ENCODE results near the gene THAP8.

Gene THAP8

GRCh38 chr19:35988824-35989223 is 65.3 kb downstream of the THAP8 start:
- H2AFZ ChIP-seq = no peak overlapping the region
- H3K4me2 ChIP-seq (ENCODE audit: low read length) = no peak overlapping the region
- no peak overlapping the region for H3K9ac ChIP-seq
- H3K36me3 ChIP-seq (ENCODE audit: control insufficient read depth, insufficient read depth, low read length) = no peaks in the 10 kb centered on the region
- H3K79me2 ChIP-seq = no peaks in the 10 kb centered on the region
- H3K27ac ChIP-seq = no peak overlapping the region
- H3K4me1 ChIP-seq = no peaks in the 10 kb centered on the region
- no peaks in the 10 kb centered on the region for H3K9me3 ChIP-seq (ENCODE audit: control insufficient read depth, low read length)
- H3K27me3 ChIP-seq (ENCODE audit: control insufficient read depth, insufficient read depth, low read length) = no peaks in the 10 kb centered on the region
- TF ChIP-seq, protein P1, sequence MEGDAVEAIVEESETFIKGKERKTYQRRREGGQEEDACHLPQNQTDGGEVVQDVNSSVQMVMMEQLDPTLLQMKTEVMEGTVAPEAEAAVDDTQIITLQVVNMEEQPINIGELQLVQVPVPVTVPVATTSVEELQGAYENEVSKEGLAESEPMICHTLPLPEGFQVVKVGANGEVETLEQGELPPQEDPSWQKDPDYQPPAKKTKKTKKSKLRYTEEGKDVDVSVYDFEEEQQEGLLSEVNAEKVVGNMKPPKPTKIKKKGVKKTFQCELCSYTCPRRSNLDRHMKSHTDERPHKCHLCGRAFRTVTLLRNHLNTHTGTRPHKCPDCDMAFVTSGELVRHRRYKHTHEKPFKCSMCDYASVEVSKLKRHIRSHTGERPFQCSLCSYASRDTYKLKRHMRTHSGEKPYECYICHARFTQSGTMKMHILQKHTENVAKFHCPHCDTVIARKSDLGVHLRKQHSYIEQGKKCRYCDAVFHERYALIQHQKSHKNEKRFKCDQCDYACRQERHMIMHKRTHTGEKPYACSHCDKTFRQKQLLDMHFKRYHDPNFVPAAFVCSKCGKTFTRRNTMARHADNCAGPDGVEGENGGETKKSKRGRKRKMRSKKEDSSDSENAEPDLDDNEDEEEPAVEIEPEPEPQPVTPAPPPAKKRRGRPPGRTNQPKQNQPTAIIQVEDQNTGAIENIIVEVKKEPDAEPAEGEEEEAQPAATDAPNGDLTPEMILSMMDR (IDR thresholded peaks at IDR 0.05) = no peak
- no peak overlapping the region for H3K4me3 ChIP-seq (ENCODE audit: low read depth, low read length)

- Histone ChIP-seq H3K27me3 (ENCODE audit: control insufficient read depth, insufficient read depth, low read length) (no peaks in the 10 kb centered on the region), H3K4me3 (ENCODE audit: low read depth, low read length) (no peak overlapping the region), H3K9me3 (ENCODE audit: control insufficient read depth, low read length) (no peaks in the 10 kb centered on the region), H3K4me1 (no peaks in the 10 kb centered on the region), H2AFZ (peak overlapping the region; percentile 76), H3K27ac (no peak overlapping the region), H3K36me3 (ENCODE audit: control insufficient read depth, insufficient read depth, low read length) (no peaks in the 10 kb centered on the region), H3K9ac (no peak overlapping the region), H3K4me2 (ENCODE audit: low read length) (no peak overlapping the region), H3K79me2 (no peaks in the 10 kb centered on the region)
- TF ChIP-seq, protein P1 (IDR thresholded peaks at IDR 0.05) = no peak
These were observed 66.6 kb downstream of the THAP8 start for GRCh38 chr19:35987571-35987896.

DNA sequence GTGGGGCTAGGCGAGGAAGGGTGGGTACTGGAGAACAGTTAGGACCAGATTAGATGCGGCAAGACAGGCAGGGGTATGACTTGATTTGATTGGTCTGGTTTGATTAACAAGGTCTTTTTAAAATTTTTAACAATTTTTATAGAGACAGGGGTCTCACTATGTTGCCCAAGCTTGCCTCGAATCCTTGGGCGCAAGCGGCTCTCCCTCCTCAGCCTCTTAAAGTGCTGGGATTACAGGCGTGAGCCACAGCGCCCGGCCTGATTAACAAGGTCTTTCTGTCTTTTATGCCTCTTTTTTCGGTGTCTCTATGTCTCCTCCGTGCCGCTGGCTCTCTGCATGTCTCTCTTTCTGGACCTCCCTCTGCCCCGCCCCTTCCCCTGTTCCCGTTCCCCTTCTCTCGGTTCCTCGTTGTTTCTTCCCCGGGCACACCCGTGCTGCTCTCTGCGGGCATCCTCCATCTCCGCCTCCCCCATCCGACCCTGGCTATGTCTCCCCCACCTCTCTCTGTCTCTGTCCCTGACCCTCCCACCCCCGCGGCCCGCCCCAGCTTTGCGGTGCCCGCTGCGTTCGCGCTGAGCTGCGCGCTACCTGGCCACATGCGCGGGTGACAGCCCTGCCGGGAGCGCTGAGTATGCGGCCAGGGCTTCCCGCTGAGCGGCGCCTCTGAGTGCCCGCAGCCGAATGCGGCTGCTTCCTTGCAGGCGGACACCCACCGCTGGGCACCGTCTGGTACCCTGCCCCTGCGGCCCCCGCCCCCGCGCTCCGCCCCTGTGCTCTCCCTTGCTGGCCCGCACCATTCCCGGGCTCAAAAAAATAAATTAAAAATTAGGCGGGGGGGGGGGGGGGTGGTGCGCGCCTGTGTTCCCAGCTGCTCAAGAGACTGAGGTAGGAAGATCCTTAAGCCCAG is 67.2 kb downstream of the THAP8 start:
- Histone ChIP-seq H3K79me2 (no peaks in the 10 kb centered on the region), H3K4me1 (no peaks in the 10 kb centered on the region), H3K4me3 (ENCODE audit: low read depth, low read length) (no peak overlapping the region), H3K9ac (no peak overlapping the region), H3K9me3 (ENCODE audit: control insufficient read depth, low read length) (no peaks in the 10 kb centered on the region), H3K27ac (no peak overlapping the region), H3K27me3 (ENCODE audit: control insufficient read depth, insufficient read depth, low read length) (no peaks in the 10 kb centered on the region), H3K4me2 (ENCODE audit: low read length) (peak overlapping the region; percentile 42), H3K36me3 (ENCODE audit: control insufficient read depth, insufficient read depth, low read length) (no peaks in the 10 kb centered on the region), H2AFZ (peak overlapping the region; percentile 76)
- TF ChIP-seq, protein P1 (IDR thresholded peaks at IDR 0.05) = no peak

DNA sequence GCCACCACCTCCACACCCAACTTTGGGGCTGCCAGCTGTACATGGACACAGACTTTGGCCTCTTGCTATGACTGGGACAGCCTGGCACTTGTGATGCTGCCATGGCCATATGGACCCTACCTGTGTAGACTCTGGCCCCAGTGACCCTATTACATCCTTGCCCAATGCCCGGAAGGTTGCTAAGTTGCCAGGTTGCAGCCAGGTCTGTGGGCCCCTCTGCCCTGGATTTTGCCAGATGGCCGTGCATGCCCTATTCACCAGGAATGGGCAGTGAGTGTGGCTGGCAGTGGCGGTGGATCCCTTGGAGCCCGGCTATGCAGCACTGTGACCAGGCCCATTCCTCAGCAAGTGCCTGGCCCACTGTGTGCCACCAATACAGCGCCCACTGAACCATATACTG is 68.0 kb downstream of the THAP8 start:
- TF ChIP-seq, protein P1 (IDR thresholded peaks at IDR 0.05) = no peak
- H2AFZ ChIP-seq = no peak overlapping the region
- H3K79me2 ChIP-seq = no peaks in the 10 kb centered on the region
- H3K9ac ChIP-seq = no peak overlapping the region
- H3K4me3 ChIP-seq (ENCODE audit: low read depth, low read length) = no peak overlapping the region
- H3K36me3 ChIP-seq (ENCODE audit: control insufficient read depth, insufficient read depth, low read length) = no peaks in the 10 kb centered on the region
- no peak overlapping the region for H3K4me2 ChIP-seq (ENCODE audit: low read length)
- no peak overlapping the region for H3K27ac ChIP-seq
- H3K4me1 ChIP-seq = no peaks in the 10 kb centered on the region
- no peaks in the 10 kb centered on the region for H3K9me3 ChIP-seq (ENCODE audit: control insufficient read depth, low read length)
- H3K27me3 ChIP-seq (ENCODE audit: control insufficient read depth, insufficient read depth, low read length) = no peaks in the 10 kb centered on the region
